ENCODE measurements around the gene NT5DC4. TPM values are rescaled to one million over a fixed set of nuclear protein-coding genes. Genes with fewer than 3 reads are reported as not detected.

The NT5DC4 gene
- total RNA-seq, 1 donor = not detected

GRCh38 chr2:112772911-112773475 lies 52.2 kb downstream of the NT5DC4 start:
- Histone ChIP-seq H2AFZ (ENCODE audit: low read length) (no peak overlapping the region), H3K9me3 (ENCODE audit: low read depth, low read length) (no peaks in the 10 kb centered on the region), H3K27me3 (ENCODE audit: insufficient read depth, low read length) (no peaks in the 10 kb centered on the region), H3K36me3 (ENCODE audit: insufficient read depth, low read length) (no peaks in the 10 kb centered on the region), H3K4me1 (ENCODE audit: insufficient read depth, low read length) (no peaks in the 10 kb centered on the region), H3K79me2 (ENCODE audit: insufficient read depth, low read length) (no peaks in the 10 kb centered on the region), H3K4me3 (ENCODE audit: insufficient read depth, low read length) (no peak overlapping the region), H3K4me2 (ENCODE audit: insufficient read depth, low read length) (no peak overlapping the region), H3K27ac (ENCODE audit: low read depth, low read length) (no peak overlapping the region), H4K20me1 (ENCODE audit: insufficient read depth, low read length) (no peaks in the 10 kb centered on the region)
- TF ChIP-seq, protein P1, sequence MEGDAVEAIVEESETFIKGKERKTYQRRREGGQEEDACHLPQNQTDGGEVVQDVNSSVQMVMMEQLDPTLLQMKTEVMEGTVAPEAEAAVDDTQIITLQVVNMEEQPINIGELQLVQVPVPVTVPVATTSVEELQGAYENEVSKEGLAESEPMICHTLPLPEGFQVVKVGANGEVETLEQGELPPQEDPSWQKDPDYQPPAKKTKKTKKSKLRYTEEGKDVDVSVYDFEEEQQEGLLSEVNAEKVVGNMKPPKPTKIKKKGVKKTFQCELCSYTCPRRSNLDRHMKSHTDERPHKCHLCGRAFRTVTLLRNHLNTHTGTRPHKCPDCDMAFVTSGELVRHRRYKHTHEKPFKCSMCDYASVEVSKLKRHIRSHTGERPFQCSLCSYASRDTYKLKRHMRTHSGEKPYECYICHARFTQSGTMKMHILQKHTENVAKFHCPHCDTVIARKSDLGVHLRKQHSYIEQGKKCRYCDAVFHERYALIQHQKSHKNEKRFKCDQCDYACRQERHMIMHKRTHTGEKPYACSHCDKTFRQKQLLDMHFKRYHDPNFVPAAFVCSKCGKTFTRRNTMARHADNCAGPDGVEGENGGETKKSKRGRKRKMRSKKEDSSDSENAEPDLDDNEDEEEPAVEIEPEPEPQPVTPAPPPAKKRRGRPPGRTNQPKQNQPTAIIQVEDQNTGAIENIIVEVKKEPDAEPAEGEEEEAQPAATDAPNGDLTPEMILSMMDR (IDR thresholded peaks at IDR 0.05; ENCODE audit: extremely low read depth, low read depth, low read length) = no peak
- DNase-seq (ENCODE audit: insufficient read length, low spot score, missing footprints) = no peak

DNA sequence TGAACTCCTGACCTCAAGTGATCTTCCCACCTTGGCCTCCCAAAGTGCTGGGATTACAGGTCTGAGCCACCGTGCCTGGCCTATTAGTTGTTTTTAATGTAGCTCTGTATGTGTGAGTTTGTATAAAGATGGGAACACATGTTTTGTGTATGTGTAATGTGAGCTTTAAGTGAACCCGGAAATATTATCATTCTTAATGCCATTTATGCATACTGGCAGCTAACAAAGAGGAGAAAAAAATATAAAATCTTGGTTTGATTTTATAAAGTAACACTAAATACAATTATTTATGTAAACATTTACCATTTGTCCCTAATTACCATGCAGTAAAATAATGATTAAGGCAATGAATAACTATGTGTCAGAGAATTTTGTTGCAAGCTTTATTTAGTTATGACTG lies 52.7 kb downstream of the NT5DC4 start:
- DNase-seq (ENCODE audit: insufficient read length, low spot score, missing footprints) = no peak
- Histone ChIP-seq H2AFZ (ENCODE audit: low read length) (no peak overlapping the region), H3K4me3 (ENCODE audit: insufficient read depth, low read length) (no peak overlapping the region), H3K79me2 (ENCODE audit: insufficient read depth, low read length) (no peaks in the 10 kb centered on the region), H3K36me3 (ENCODE audit: insufficient read depth, low read length) (no peaks in the 10 kb centered on the region), H4K20me1 (ENCODE audit: insufficient read depth, low read length) (no peaks in the 10 kb centered on the region), H3K27ac (ENCODE audit: low read depth, low read length) (no peak overlapping the region), H3K27me3 (ENCODE audit: insufficient read depth, low read length) (no peaks in the 10 kb centered on the region), H3K4me2 (ENCODE audit: insufficient read depth, low read length) (no peak overlapping the region), H3K9me3 (ENCODE audit: low read depth, low read length) (no peaks in the 10 kb centered on the region), H3K4me1 (ENCODE audit: insufficient read depth, low read length) (no peaks in the 10 kb centered on the region)
- TF ChIP-seq, protein P1 (IDR thresholded peaks at IDR 0.05; ENCODE audit: extremely low read depth, low read depth, low read length) = no peak

- Histone ChIP-seq H3K4me3 (ENCODE audit: insufficient read depth, low read length) (no peak overlapping the region), H3K9me3 (ENCODE audit: low read depth, low read length) (no peaks in the 10 kb centered on the region), H4K20me1 (ENCODE audit: insufficient read depth, low read length) (no peaks in the 10 kb centered on the region), H3K4me2 (ENCODE audit: insufficient read depth, low read length) (no peak overlapping the region), H3K27me3 (ENCODE audit: insufficient read depth, low read length) (no peaks in the 10 kb centered on the region), H3K4me1 (ENCODE audit: insufficient read depth, low read length) (no peaks in the 10 kb centered on the region), H3K79me2 (ENCODE audit: insufficient read depth, low read length) (no peaks in the 10 kb centered on the region), H3K27ac (ENCODE audit: low read depth, low read length) (no peak overlapping the region), H2AFZ (ENCODE audit: low read length) (no peak overlapping the region), H3K36me3 (ENCODE audit: insufficient read depth, low read length) (no peaks in the 10 kb centered on the region)
- TF ChIP-seq, protein P1 (IDR thresholded peaks at IDR 0.05; ENCODE audit: extremely low read depth, low read depth, low read length) = no peak
- no peak for DNase-seq (ENCODE audit: insufficient read length, low spot score, missing footprints)
These were observed 53.9 kb downstream of the NT5DC4 start for GRCh38 chr2:112774536-112775285.

GRCh38 chr2:112776113-112776512 lies 55.3 kb downstream of the NT5DC4 start:
- H2AFZ ChIP-seq (ENCODE audit: low read length) = no peak overlapping the region
- H4K20me1 ChIP-seq (ENCODE audit: insufficient read depth, low read length) = no peaks in the 10 kb centered on the region
- no peaks in the 10 kb centered on the region for H3K9me3 ChIP-seq (ENCODE audit: low read depth, low read length)
- TF ChIP-seq, protein P1 (IDR thresholded peaks at IDR 0.05; ENCODE audit: extremely low read depth, low read depth, low read length) = no peak
- H3K4me2 ChIP-seq (ENCODE audit: insufficient read depth, low read length) = no peak overlapping the region
- H3K4me3 ChIP-seq (ENCODE audit: insufficient read depth, low read length) = no peak overlapping the region
- no peaks in the 10 kb centered on the region for H3K27me3 ChIP-seq (ENCODE audit: insufficient read depth, low read length)
- DNase-seq (ENCODE audit: insufficient read length, low spot score, missing footprints) = no peak
- no peaks in the 10 kb centered on the region for H3K79me2 ChIP-seq (ENCODE audit: insufficient read depth, low read length)
- H3K4me1 ChIP-seq (ENCODE audit: insufficient read depth, low read length) = no peaks in the 10 kb centered on the region
- no peak overlapping the region for H3K27ac ChIP-seq (ENCODE audit: low read depth, low read length)
- H3K36me3 ChIP-seq (ENCODE audit: insufficient read depth, low read length) = no peaks in the 10 kb centered on the region

Measured in osteoblast (primary cell).